ENCODE results near the gene CELF2.

DNA sequence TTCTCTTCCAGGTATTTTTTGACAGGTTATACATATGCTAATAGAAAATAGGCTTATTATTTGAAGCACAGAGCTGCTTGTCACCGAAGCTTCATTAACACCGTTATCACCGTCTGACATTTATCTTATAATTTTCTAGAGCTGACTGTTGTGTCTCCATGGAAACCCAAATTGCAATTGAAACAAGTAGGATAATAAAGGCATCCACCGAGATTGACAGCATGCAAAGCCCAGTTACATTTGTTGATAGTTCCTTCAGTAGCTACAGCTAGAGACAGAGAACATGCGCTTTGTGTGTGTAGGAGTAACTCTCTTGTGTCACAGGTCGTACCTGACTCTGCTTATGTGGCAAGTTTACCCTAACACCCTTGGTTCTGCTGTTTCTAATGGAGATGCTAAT lies 135.6 kb downstream of the CELF2 start:
- TF ChIP-seq, protein P1, sequence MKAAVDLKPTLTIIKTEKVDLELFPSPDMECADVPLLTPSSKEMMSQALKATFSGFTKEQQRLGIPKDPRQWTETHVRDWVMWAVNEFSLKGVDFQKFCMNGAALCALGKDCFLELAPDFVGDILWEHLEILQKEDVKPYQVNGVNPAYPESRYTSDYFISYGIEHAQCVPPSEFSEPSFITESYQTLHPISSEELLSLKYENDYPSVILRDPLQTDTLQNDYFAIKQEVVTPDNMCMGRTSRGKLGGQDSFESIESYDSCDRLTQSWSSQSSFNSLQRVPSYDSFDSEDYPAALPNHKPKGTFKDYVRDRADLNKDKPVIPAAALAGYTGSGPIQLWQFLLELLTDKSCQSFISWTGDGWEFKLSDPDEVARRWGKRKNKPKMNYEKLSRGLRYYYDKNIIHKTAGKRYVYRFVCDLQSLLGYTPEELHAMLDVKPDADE (conservative IDR thresholded peaks at IDR 0.05; ENCODE audit: control insufficient read depth, low read depth, low read length): no peak
- no peak for TF ChIP-seq TCF7L2 (IDR thresholded peaks at IDR 0.05; ENCODE audit: low read depth, low read length)
- no peak for TF ChIP-seq JUNB (CRISPR knock-in tag; conservative IDR thresholded peaks at IDR 0.05)
- TF ChIP-seq, protein P2, sequence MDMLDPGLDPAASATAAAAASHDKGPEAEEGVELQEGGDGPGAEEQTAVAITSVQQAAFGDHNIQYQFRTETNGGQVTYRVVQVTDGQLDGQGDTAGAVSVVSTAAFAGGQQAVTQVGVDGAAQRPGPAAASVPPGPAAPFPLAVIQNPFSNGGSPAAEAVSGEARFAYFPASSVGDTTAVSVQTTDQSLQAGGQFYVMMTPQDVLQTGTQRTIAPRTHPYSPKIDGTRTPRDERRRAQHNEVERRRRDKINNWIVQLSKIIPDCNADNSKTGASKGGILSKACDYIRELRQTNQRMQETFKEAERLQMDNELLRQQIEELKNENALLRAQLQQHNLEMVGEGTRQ (CRISPR knock-in tag; IDR thresholded peaks at IDR 0.05): no peak
- TF ChIP-seq POLR2AphosphoS5 (IDR thresholded peaks at IDR 0.05; ENCODE audit: control insufficient read depth, insufficient read depth, low read depth, low read length): no peak
- TF ChIP-seq HDGF (IDR thresholded peaks at IDR 0.05): no peak
- TF ChIP-seq GTF2F1 (IDR thresholded peaks at IDR 0.05; ENCODE audit: low read depth, low read length): no peak
- TF ChIP-seq CHD2 (IDR thresholded peaks at IDR 0.05; ENCODE audit: low read depth, low read length): no peak
- TF ChIP-seq FOXK2 (conservative IDR thresholded peaks at IDR 0.05 in 1 of 2, IDR thresholded peaks at IDR 0.05 in 1 of 2; ENCODE audit: low read depth in 2 of 2): no peak
- no peak for TF ChIP-seq SMARCC2 (IDR thresholded peaks at IDR 0.05; ENCODE audit: low read depth)
- no peak for TF ChIP-seq CBFB (CRISPR knock-in tag; IDR thresholded peaks at IDR 0.05)
- TF ChIP-seq, protein P3, sequence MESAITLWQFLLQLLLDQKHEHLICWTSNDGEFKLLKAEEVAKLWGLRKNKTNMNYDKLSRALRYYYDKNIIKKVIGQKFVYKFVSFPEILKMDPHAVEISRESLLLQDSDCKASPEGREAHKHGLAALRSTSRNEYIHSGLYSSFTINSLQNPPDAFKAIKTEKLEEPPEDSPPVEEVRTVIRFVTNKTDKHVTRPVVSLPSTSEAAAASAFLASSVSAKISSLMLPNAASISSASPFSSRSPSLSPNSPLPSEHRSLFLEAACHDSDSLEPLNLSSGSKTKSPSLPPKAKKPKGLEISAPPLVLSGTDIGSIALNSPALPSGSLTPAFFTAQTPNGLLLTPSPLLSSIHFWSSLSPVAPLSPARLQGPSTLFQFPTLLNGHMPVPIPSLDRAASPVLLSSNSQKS (CRISPR knock-in tag; IDR thresholded peaks at IDR 0.05): no peak

Measured in K562 (cell line).